NCI-H2029 (cell line): ENCODE results near the gene SLC25A12.
"Not testable (repeated sequence)": the region's sequence is repeated elsewhere in the genome, so short reads cannot be mapped to it uniquely, and the experiment has no call there.

Source experiments
- DNase-seq: peaks from one replicate; lab custom pipeline; 2025; lab: John Stamatoyannopoulos, UW

The SLC25A12 gene

GRCh38 chr2:171788316-171788993, 105.6 kb downstream of the SLC25A12 start:
- peak; percentile 56 for DNase-seq

GRCh38 chr2:171787333-171788072, 106.5 kb downstream of the SLC25A12 start:
- no peak for DNase-seq

DNA sequence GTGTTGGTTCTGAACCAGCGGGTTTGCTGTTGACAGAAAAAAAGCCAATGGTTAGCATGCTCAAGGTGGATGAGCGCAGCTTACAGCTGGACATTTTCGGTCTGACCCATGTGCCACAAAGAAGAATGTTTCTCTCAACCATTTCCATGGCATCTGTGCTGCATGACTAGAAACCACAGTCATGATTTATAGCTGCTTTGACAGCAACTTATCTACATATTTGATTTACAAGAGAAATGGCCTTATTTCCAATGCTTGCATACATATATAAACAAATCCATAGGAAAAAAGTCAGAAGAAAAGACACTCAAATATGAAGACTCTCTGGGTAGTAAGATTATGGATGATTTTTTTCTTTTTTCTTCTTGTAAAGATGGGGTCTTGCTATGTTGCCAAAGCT, 108.6 kb downstream of the SLC25A12 start:
- no peak for DNase-seq

DNA sequence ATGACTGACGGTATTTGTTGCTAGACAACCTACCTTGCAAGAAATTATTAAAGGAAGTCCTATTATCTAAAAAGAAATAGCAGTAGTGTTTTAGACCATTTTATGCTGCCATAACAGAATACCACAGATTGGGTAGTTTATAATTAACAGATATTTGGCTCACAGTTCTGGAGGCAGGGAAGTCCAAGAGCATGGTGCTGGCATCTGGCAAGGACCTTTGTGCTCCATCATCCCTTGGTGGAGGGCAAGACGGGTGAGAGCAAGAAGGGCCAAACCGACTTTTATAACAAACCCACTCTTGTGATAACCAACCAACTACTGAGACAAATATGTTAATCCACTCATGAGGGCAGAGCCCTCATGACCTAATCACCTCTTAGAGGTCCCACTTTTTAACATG, 115.5 kb downstream of the SLC25A12 start:
- no peak for DNase-seq

- DNase-seq = not testable (repeated sequence)
Measured at GRCh38 chr2:171774581-171774980, 119.5 kb downstream of the SLC25A12 start.

DNA sequence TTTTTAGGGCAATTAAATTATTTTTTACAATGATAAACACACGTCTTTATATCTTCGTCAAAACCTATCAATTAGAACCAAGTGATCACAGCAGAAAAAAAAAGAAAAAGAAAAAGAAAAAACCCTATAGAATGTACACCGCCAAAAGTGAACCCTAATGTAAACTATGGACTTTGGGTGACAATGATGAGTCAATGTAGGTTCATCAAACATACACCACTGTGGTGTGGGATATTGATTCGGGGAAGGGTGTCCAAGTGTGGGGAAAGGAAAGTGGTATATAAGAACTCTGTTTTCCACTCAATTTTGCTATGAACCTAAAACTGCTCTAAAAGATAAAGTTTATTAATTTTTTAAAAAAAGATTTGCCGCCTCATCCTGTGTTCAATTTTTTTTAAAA, 121.7 kb downstream of the SLC25A12 start:
- DNase-seq = no peak

DNA sequence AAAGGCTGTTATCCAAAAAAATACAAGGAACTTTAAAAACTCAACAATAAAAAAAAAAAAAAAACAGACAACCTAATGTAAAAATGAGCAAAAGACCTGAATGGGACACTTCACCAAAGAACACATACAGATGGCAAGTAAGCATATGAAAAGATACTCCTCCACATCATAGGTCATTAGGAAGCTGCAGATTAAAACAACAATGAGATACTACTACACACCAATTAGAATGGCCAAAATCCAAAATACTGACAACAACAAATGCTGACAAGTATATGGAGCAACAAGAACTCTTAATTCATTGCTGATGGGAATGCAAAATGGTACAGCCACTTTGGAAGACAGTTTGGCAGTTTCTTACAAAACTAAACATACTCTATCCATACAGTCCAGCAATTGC, 122.6 kb downstream of the SLC25A12 start:
- DNase-seq = no peak

- DNase-seq = no peak
Measured at GRCh38 chr2:171763602-171764001, 130.4 kb downstream of the SLC25A12 start.

- DNase-seq = no peak
Measured at GRCh38 chr2:171762879-171763573, 131.0 kb downstream of the SLC25A12 start.

- DNase-seq = not testable (repeated sequence)
Measured at GRCh38 chr2:171761176-171761575, 132.9 kb downstream of the SLC25A12 start.

DNA sequence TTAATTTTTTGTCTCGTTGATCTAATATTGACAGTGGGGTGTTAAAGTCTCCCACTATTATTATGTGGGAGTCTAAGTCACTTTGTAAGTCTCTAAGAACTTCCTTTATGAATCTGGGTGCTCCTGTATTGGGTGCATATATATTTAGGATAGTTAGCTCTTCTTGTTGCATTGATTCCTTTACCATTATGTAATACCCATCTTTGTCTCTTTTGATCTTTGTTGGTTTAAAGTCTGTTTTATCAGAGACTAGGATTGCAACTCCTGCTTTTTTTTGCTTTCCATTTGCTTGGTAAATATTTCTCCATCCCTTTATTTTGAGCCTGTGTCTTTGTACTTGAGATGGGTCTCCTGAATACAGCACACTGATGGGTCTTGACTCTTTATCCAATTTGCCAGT, 135.3 kb downstream of the SLC25A12 start:
- DNase-seq = not testable (repeated sequence)

DNA sequence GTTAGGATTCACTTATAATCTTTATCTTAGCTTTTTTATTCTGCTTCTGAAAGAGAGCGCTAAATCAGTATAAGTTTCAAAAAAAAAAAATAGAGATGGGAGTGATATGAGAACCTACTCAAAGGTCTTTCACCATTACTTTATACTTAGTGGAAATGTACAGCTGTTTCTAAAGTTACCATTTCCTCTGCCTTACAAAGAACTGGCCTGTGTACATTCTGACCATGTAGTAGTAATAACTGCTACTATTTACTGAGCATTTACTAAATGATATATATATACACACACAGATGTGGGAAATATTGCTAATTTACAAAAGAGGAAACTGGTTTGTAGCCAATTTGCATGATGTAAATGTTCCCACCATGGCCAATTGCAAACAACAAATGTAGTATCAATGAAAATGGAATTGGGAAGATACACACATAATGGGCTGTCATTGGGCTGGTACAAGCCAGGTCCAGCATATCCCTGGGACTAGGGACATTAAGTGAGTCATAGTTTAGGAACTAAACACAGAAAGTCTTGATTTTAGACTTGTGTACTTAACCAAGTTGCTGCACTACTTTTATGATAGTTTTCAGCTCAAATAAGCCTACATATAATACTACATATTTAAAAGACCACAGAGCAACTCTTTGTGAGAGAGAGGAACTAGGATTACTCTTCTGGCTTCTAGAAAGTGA, 139.6 kb downstream of the SLC25A12 start:
- no peak for DNase-seq

- no peak for DNase-seq
Measured at GRCh38 chr2:171747371-171747770, 146.7 kb downstream of the SLC25A12 start.

- DNase-seq = no peak
Measured at GRCh38 chr2:171745806-171746205, 148.2 kb downstream of the SLC25A12 start.

DNA sequence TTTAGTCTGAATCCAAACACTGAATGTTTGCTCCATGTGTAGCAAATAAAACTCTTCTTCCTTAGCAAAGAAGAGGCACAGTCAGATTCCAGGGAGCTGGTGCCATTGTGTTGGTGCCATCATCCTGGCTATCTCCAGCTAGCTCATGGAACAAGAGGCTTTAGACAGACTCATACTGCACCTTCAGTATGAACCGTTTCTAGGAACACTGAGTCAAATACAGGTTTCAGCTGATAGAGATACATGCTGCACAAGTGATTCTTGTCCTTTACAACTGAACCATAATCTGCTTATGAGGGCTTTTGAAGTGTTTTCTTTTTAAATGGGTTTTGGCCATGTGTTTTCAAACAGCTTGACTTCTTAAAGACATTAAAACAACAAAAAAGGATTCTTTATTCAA, 148.9 kb downstream of the SLC25A12 start:
- DNase-seq = no peak

DNA sequence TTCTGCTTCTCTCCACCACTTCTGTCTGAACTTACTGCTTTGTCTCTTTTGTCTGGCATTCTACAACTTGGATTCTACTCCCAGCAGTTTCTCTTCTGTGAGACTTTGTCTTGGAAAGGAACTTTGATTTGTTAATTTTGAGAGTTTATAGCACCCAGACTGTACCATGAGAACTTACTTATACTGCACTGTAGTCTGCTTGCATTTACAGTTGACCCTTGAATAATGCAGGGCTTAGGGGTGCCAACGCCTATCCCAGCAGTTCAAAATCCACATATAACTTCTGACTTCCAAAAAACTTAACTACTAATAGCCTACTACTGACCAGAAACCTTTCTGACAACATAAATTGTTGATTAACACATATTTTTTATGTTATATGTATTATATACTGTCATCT, 151.3 kb downstream of the SLC25A12 start:
- no peak for DNase-seq

DNA sequence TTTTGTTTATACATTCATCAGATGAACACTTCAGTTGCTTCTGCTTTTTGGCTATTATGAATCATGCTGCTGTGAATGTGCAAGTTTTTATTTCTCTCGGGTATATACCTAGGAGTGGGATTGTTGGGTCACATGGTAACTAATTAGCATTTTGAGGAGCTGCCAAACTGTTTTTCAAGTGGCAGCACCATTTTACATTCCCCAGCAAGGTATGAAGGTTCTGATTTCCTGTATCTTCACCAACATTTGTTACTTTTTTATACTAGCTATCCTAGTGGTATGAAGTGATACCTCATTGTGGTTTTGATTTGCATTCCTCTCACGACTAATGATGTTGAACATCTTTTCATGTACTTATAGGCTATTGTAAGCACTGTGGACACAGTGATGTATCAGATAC, 152.9 kb downstream of the SLC25A12 start:
- DNase-seq = no peak

DNA sequence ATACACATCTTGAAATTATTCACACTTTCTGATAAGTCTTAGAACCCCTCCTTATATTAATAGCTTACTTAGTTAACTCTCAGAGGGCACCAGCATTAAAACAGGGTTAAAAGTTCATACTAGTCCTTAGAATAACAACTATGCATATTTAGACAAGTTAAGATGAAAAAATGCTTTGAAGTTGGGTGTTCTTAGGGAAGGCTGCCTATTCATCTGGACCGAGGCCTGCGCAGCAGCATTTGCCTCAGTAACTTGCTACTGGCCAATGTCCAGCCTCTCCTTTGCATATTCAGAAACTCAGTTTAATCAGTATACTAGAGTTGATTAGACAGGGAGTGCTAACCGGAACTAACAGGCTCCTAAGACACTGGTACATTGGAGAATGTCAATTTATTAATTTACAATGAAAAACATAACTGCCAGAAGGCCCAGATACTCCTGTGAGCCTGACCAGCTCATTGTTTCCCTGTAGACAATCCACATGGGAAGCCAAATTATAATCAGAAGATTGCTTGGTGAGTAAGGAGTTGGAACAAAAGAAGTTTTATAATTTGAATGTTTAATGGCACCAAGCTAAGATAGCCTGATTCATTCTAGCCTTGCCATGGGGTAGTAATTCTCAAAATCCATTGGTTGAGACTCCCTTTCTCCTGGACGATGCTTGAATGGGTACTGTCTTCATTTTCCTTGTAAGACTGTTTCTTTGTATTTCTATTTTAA, 157.9 kb downstream of the SLC25A12 start:
- DNase-seq = no peak
